HCT116 (cell line): ENCODE measurements around the gene SLC43A3. TPM values are rescaled to one million over a fixed set of nuclear protein-coding genes. Genes with fewer than 3 reads are reported as not detected.

ENCODE experiments used
- ATAC-seq: fragments of 200-7000 bp; cut with Tn5 transposase; 2 replicates; pipeline ENCODE4 v1.9.1; 2020; ENCODE audit warnings: mild to moderate bottlenecking, moderate library complexity
- BruUV-seq: library from RNA; stranded (reverse); fragments of 400-500 nt; replicated peaks from 2 replicates; lab custom pipeline; 2021; lab: Mats Ljungman, UMichigan
- CTCF ChIA-PET: fragments of 300-600 bp; sonication (Branson Sonifier 250); formaldehyde crosslinking; loops from one replicate; lab custom pipeline; 2021; ENCODE audit warnings: antibody characterized with exemption; lab: Charles Lee
- POLR2A ChIA-PET: fragments of 300-600, 350-600 bp; sonication (Branson Sonifier 250); formaldehyde crosslinking; loops from one replicate; lab custom pipeline; 2021; ENCODE audit warnings: antibody characterized with exemption; lab: Charles Lee
- RAD21 ChIA-PET, 2 experiments: fragments of 300-600 bp; sonication (Branson Sonifier 250); formaldehyde crosslinking; loops; one replicate each; lab custom pipeline; 2023; ENCODE audit warnings: low total read pairs in 2 of 2; ENCODE audit not compliant: uncharacterized antibody in 2 of 2, unreplicated experiment in 2 of 2, low non-redundant PET in 1 of 2; lab: Charles Lee
- DNase-seq: peaks from one replicate; pipeline ENCODE4 v3.0.0-alpha.2; 2010; ENCODE audit warnings: low read depth, low spot score
- H2AFZ ChIP-seq: fragments of 200-600 bp; shearing (Covaris generic), sonication (generic); 2 replicates; pipeline ENCODE4 v1.6.1; 2017; ENCODE audit warnings: low read depth, mixed run types, mixed read lengths, antibody characterized with exemption, low read length; ENCODE audit not compliant: poor library complexity, severe bottlenecking
- H3K27ac ChIP-seq: 2 replicates; pipeline ENCODE4 v1.5.1; 2012; ENCODE audit warnings: low read depth, low read length
- H3K27me3 ChIP-seq: fragments of 200-600 bp; sonication (generic); 2 replicates; pipeline ENCODE4 v1.6.1; 2016; ENCODE audit warnings: mixed run types, low read length, mixed read lengths; ENCODE audit not compliant: insufficient read depth
- H3K36me3 ChIP-seq, 2 experiments: fragments of 200-500 bp in 1 of 2; fragments of 200-600 bp in 1 of 2; sonication (Bioruptor generic) in 1 of 2; sonication (generic) in 1 of 2; 2 replicates each; pipeline versions ENCODE4 v1.5.1 to v1.6.1; 2014 to 2016; ENCODE audit warnings: low read length in 2 of 2, inconsistent platforms in 1 of 2, mixed read lengths in 1 of 2, mixed run types in 1 of 2; ENCODE audit not compliant: insufficient read depth in 2 of 2, control insufficient read depth in 1 of 2
- H3K4me1 ChIP-seq, 2 experiments: fragments of 200-600 bp in 1 of 2; sonication (generic) in 1 of 2; 2 replicates each; pipeline versions ENCODE4 v1.5.1 to v1.6.1; 2012 to 2017; ENCODE audit warnings: low read length in 2 of 2, inconsistent platforms in 1 of 2, mild to moderate bottlenecking in 1 of 2, mixed read lengths in 1 of 2, mixed run types in 1 of 2, moderate library complexity in 1 of 2; ENCODE audit not compliant: insufficient read depth in 2 of 2, control insufficient read depth in 1 of 2
- H3K4me2 ChIP-seq: fragments of 200-600 bp; sonication (generic); 2 replicates; pipeline ENCODE4 v1.6.1; 2017; ENCODE audit warnings: mixed run types, low read length, mixed read lengths
- H3K4me3 ChIP-seq, 2 experiments: fragments of 200-600 bp in 1 of 2; sonication (generic) in 1 of 2; replicated peaks in 1 of 2; 2 replicates each; pipeline ENCODE4 v1.5.1; 2011 to 2016; ENCODE audit warnings: low read length in 2 of 2, control low read depth in 1 of 2, low read depth in 1 of 2, mild to moderate bottlenecking in 1 of 2, mixed read lengths in 1 of 2, mixed run types in 1 of 2
- H3K79me2 ChIP-seq: fragments of 200-600 bp; sonication (generic); 2 replicates; pipeline ENCODE4 v1.6.1; 2017; ENCODE audit warnings: mild to moderate bottlenecking, mixed run types, low read length, moderate library complexity, mixed read lengths; ENCODE audit not compliant: insufficient read depth
- H3K9ac ChIP-seq: fragments of 200-600 bp; sonication (generic); 2 replicates; pipeline ENCODE4 v1.6.1; 2016; ENCODE audit warnings: low read length, mixed read lengths
- H3K9me2 ChIP-seq: fragments of 200-600 bp; sonication (generic), shearing (Covaris generic); 2 replicates; pipeline ENCODE4 v1.6.1; 2017; ENCODE audit warnings: mixed run types, mild to moderate bottlenecking, moderate library complexity; ENCODE audit not compliant: insufficient read depth
- H3K9me3 ChIP-seq, 2 experiments: fragments of 200-500 bp in 1 of 2; fragments of 200-600 bp in 1 of 2; sonication (Bioruptor generic) in 1 of 2; sonication (generic) in 1 of 2; 2 replicates each; pipeline ENCODE4 v1.6.1; 2014 to 2017; ENCODE audit warnings: low read length in 2 of 2, mixed read lengths in 2 of 2, inconsistent platforms in 1 of 2, low read depth in 1 of 2, mild to moderate bottlenecking in 1 of 2, mixed run types in 1 of 2, moderate library complexity in 1 of 2; ENCODE audit not compliant: control insufficient read depth in 1 of 2, insufficient read depth in 1 of 2
- H4K20me1 ChIP-seq: fragments of 200-600 bp; sonication (generic), shearing (Covaris generic); 2 replicates; pipeline ENCODE4 v1.6.1; 2017; ENCODE audit warnings: mixed run types, mild to moderate bottlenecking, moderate library complexity; ENCODE audit not compliant: insufficient read depth
- CTCF ChIP-seq, 3 experiments: fragments of 200-600 bp in 1 of 3; sonication (generic) in 1 of 3; IDR thresholded peaks in 2 of 3; conservative IDR thresholded peaks in 1 of 3; 2 replicates each; pipeline ENCODE4 v1.5.1; 2012 to 2017; ENCODE audit warnings: low read depth in 2 of 3, low read length in 2 of 3, antibody characterized with exemption in 1 of 3, borderline replicate concordance in 1 of 3, control low read depth in 1 of 3, mild to moderate bottlenecking in 1 of 3, mixed read lengths in 1 of 3, mixed run types in 1 of 3, moderate library complexity in 1 of 3; ENCODE audit not compliant: insufficient read depth in 1 of 3
- JUND ChIP-seq: IDR thresholded peaks from 2 replicates; pipeline ENCODE4 v1.6.1; 2012
- MAX ChIP-seq: IDR thresholded peaks from 2 replicates; pipeline ENCODE4 v1.6.1; 2012
- SP1 ChIP-seq: IDR thresholded peaks from 2 replicates; pipeline ENCODE4 v1.6.1; 2012; ENCODE audit warnings: low read depth
- YY1 ChIP-seq: IDR thresholded peaks from 2 replicates; pipeline ENCODE4 v1.6.1; 2011; ENCODE audit warnings: low read length, low read depth, moderate library complexity, mild to moderate bottlenecking; ENCODE audit not compliant: insufficient replicate concordance; ENCODE audit errors: extremely low read depth
- ZBTB33 ChIP-seq: IDR thresholded peaks from 2 replicates; pipeline ENCODE4 v1.6.1; 2011; ENCODE audit warnings: mild to moderate bottlenecking, low read length, moderate library complexity; ENCODE audit not compliant: insufficient replicate concordance; ENCODE audit errors: extremely low read depth
- intact Hi-C: fragments of 100-400 bp; cut with micrococcal nuclease; formaldehyde crosslinking; loops from 2 replicates; pipeline ENCODE4 v1.10.0; 2022
- total RNA-seq: library from RNA; stranded (reverse); gene quantifications from one replicate; pipeline ENCODE4 v1.2.1, GENCODE V29; 2021; ENCODE audit not compliant: unreplicated experiment

The SLC43A3 gene
- total RNA-seq, 1 experiment from 2014 or later, result 36.9 TPM

GRCh38 chr11:57468276-57468675 lies 41.4 kb upstream of the SLC43A3 start (continued):
- TF ChIP-seq CTCF (IDR thresholded peaks at IDR 0.05 in 2 of 3, conservative IDR thresholded peaks at IDR 0.05 in 1 of 3; ENCODE audit: borderline replicate concordance in 1 of 3, insufficient read depth in 1 of 3, low read depth in 2 of 3, low read length in 2 of 3) (no peak), YY1 (no peak)

- Histone ChIP-seq H3K27ac (no peak overlapping the region), H2AFZ (no peak overlapping the region), H3K36me3 (peaks cover 0 to 5% of the 10 kb centered on the region in 2 experiments; a peak in 2 of 4 replicates), H4K20me1 (no peaks in the 10 kb centered on the region), H3K9ac (no peak overlapping the region), H3K4me3 (no peak overlapping the region), H3K4me2 (no peak overlapping the region), H3K9me2 (no peaks in the 10 kb centered on the region), H3K27me3 (no peaks in the 10 kb centered on the region), H3K79me2 (no peaks in the 10 kb centered on the region), H3K9me3 (no peaks in the 10 kb centered on the region), H3K4me1 (no peaks in the 10 kb centered on the region)
- POLR2A ChIA-PET, result no interaction called here
- RAD21 ChIA-PET, result no interaction called here
- no peak for ATAC-seq
- TF ChIP-seq ZBTB33, result no peak
- TF ChIP-seq JUND, result no peak
- no peak for TF ChIP-seq SP1
- no peak for TF ChIP-seq MAX
- CTCF ChIA-PET, result no interaction called here
- intact Hi-C loops, result no loop called here
- DNase-seq, result no peak
- no TSS peak for BruUV-seq
These were observed 40.7 kb upstream of the SLC43A3 start for GRCh38 chr11:57467508-57468157.
